Parathyroid adenoma (tissue), 2 donors: Measurements from ENCODE around the gene GALE.

Experiments
- H2AFZ ChIP-seq: fragments of 300-600 bp; sonication (generic); one replicate; pipeline ENCODE4 v1.7.0; 2017; ENCODE audit warnings: antibody characterized with exemption, mild to moderate bottlenecking
- H3K27ac ChIP-seq: fragments of 300-600 bp; sonication (generic); one replicate; pipeline ENCODE4 v1.7.0; 2017
- H3K27me3 ChIP-seq: fragments of 300-600 bp; sonication (generic); one replicate; pipeline ENCODE4 v1.7.0; 2017; ENCODE audit warnings: low read length; ENCODE audit not compliant: control insufficient read depth, insufficient read depth
- H3K36me3 ChIP-seq: fragments of 300-600 bp; sonication (generic); one replicate; pipeline ENCODE4 v1.7.0; 2017; ENCODE audit warnings: low read length; ENCODE audit not compliant: control insufficient read depth, insufficient read depth
- H3K4me1 ChIP-seq: fragments of 300-600 bp; sonication (generic); one replicate; pipeline ENCODE4 v1.7.0; 2017; ENCODE audit warnings: control low read depth
- H3K4me2 ChIP-seq: fragments of 300-600 bp; sonication (generic); one replicate; pipeline ENCODE4 v1.7.0; 2017; ENCODE audit warnings: low read length
- H3K4me3 ChIP-seq: fragments of 300-600 bp; sonication (generic); one replicate; pipeline ENCODE4 v1.7.0; 2017; ENCODE audit warnings: low read depth, low read length
- H3K79me2 ChIP-seq: fragments of 300-600 bp; sonication (generic); one replicate; pipeline ENCODE4 v1.7.0; 2017; ENCODE audit warnings: control low read depth
- H3K9ac ChIP-seq: fragments of 300-600 bp; sonication (generic); one replicate; pipeline ENCODE4 v1.7.0; 2017; ENCODE audit warnings: mild to moderate bottlenecking
- H3K9me3 ChIP-seq: fragments of 300-600 bp; sonication (generic); one replicate; pipeline ENCODE4 v1.7.0; 2017; ENCODE audit warnings: low read length; ENCODE audit not compliant: control insufficient read depth
- TF ChIP-seq, protein P1 (sequence below): fragments of 300-600 bp; sonication (generic); IDR thresholded peaks from one replicate; pipeline ENCODE4 v1.7.0; 2017; ENCODE audit warnings: antibody characterized with exemption, mild to moderate bottlenecking
- donor health status: primary hyperparathyroidism.

Gene GALE

DNA sequence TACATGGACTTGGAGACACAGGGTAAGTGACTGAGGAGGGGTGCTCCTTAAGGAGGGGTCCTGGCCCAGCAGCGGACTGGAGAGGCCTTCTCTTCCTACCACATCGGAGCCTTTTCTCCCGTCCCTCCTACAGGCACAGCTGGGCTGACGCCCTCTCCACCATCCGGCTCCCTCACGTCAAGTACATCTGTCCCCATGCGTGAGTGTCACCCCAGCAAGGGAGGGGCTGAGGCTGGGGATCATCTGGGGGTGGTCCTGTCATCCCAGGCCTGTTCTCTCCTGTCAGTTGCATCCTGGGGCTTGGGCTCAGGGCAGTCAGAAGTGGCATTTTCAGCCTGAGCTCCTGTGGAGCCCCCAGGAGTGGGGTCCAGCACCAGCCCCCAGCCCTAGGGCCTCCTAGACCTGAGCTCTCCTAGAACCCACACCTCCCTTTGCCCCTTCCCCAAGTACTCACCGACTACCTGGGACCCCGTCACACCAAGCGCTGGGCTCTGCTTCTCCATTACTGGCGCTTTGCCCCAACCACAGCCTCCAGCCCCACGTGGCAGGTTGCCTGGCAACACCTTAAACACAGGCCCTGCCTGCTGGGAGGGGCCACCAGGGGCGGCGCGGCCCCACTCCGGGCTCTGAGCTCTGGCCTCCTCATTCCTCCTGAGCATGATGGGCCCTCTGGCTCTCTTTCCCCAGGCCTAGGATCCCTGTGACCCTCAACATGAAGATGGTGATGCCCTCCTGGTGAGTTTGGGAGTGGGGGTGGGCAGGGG is 7.4 kb downstream of the GALE start:
- peaks cover 2% of the 10 kb centered on the region for H3K4me1 ChIP-seq
- H3K27ac ChIP-seq, result no peak overlapping the region
- H3K9ac ChIP-seq, result no peak overlapping the region
- TF ChIP-seq, protein P1, sequence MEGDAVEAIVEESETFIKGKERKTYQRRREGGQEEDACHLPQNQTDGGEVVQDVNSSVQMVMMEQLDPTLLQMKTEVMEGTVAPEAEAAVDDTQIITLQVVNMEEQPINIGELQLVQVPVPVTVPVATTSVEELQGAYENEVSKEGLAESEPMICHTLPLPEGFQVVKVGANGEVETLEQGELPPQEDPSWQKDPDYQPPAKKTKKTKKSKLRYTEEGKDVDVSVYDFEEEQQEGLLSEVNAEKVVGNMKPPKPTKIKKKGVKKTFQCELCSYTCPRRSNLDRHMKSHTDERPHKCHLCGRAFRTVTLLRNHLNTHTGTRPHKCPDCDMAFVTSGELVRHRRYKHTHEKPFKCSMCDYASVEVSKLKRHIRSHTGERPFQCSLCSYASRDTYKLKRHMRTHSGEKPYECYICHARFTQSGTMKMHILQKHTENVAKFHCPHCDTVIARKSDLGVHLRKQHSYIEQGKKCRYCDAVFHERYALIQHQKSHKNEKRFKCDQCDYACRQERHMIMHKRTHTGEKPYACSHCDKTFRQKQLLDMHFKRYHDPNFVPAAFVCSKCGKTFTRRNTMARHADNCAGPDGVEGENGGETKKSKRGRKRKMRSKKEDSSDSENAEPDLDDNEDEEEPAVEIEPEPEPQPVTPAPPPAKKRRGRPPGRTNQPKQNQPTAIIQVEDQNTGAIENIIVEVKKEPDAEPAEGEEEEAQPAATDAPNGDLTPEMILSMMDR, result no peak
- no peaks in the 10 kb centered on the region for H3K36me3 ChIP-seq
- peak overlapping the region; percentile 1 for H3K4me2 ChIP-seq
- H3K27me3 ChIP-seq, result no peaks in the 10 kb centered on the region
- peak overlapping the region; percentile 3 for H3K4me3 ChIP-seq
- H2AFZ ChIP-seq, result no peak overlapping the region
- peaks cover 3% of the 10 kb centered on the region for H3K79me2 ChIP-seq
- H3K9me3 ChIP-seq, result no peaks in the 10 kb centered on the region

DNA sequence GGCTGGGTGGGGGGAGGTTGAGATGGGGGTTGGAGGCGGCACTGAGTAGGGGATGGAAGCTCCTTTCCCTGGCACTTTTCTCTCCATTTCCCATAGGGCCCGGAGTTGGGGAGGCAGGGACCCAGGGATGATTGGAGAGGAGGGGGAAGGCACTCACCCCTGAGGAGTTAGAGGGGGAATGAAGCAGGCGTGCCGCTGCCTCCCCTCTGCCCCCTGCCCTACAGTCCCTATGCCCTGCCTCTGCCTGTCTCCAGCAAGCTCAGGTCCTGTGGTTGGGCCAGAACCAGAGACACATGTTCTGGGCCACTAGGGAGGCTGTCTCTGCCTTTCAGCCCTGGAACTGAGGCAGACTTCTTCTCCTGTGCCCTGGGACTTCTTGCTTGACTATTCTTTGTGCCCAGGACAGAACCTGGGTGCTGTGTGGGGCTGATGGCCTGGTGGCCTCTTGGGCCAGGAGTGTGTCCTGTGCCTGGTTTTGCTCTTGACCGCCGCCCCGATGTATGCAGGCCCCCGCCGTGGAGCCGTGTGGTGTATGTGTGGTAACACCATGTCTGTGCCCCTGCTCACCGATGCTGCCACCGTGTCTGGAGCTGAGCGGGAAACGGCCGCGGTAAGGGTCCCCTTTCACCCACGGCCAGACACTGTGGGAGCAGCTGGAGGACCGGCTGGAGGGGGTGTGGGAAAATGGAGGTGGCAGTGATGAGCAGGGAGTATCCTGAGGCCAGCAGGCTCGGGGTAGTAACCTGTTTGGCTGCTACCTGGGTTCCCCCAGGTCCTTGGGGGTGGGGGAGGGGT is 8.2 kb downstream of the GALE start:
- Histone ChIP-seq H3K9ac (no peak overlapping the region), H3K4me2 (peak overlapping the region; percentile 93), H3K4me1 (peaks cover 2% of the 10 kb centered on the region), H2AFZ (no peak overlapping the region), H3K36me3 (no peaks in the 10 kb centered on the region), H3K79me2 (peaks cover 3% of the 10 kb centered on the region), H3K4me3 (peak overlapping the region; percentile 86), H3K27me3 (no peaks in the 10 kb centered on the region), H3K27ac (no peak overlapping the region), H3K9me3 (no peaks in the 10 kb centered on the region)
- TF ChIP-seq, protein P1, result no peak

DNA sequence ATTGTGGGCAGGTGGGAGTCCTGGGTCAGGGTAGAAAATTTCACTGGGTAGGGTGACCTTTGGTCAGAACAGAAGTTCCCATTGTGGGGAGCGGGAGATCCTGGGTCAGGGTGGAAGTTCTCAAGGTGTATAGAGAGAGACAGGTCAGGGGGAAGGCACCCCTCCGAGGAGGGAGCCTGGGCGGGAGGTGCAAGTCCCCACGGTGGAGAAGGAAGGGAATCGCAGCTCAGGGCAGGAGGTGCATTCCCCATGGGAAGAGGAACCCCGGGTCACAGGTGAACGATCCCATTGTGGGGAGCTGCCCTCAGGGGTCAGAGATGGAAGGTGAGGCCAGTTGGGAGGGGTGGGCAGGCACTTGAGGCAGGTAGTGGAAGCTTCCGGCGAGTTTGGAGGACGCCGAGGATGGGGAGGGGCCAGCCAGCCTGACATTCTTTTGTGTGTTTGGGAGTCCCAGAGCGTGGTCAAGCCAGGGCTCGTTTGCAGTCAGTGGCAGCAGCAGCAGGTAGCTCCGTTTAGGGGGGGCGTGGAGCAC is 9.0 kb downstream of the GALE start:
- Histone ChIP-seq H3K36me3 (no peaks in the 10 kb centered on the region), H3K9ac (no peak overlapping the region), H3K4me1 (no peaks in the 10 kb centered on the region), H3K9me3 (no peaks in the 10 kb centered on the region), H3K4me2 (peak overlapping the region; percentile 93), H3K4me3 (peak overlapping the region; percentile 86), H3K27ac (peak overlapping the region; percentile 53), H3K79me2 (peaks cover 3% of the 10 kb centered on the region), H3K27me3 (no peaks in the 10 kb centered on the region), H2AFZ (peak overlapping the region; percentile 61)
- TF ChIP-seq, protein P1, result no peak

DNA sequence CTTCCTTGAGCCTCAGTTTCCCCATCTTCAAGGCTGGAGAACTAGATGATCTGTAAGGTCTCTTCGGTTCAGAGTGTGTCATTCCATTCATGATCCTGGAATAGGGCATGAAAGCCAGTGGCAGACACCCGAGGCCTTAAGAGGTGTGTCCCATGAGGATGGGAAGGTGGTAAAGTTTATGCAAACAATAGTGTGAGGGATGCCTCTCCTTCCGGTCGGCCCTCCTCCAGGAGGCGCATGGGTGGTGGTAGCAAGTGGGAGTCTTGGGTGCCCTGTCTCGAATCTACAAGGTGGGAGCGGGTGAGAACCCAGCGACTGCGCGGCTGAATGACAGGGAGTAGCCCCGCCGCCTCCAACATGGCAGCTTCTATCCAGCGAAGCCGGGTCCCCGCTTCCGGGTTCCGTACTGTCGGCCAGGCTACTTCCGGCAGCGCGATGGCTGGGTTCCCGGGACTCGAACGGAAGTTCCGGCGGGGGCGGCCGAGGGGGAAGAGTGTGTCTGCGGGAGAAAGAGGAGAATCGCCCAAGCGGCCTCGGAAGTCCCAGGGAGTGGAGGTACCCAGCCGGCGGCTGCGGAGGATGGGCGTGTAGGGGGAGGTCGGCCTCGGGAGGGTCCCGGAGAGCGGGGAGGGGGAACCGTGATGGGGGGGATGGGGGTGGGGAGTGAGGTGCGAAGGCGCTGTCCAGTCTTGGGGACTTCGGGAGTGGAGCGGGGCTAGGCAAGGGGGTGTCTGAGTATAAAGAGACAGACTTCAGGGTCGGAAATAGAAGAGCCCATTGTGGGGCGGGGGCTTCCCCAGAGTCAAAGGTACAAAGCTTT is 9.6 kb downstream of the GALE start, which contains the start of gene LYPLA2:
Gene LYPLA2 (plus strand): TSS at position 450 of the 820 bp plus-strand sequence. CDS start 1,538 bp downstream, outside the sequence.
- H3K36me3 ChIP-seq, result no peaks in the 10 kb centered on the region
- TF ChIP-seq, protein P1, result no peak
- peak within 1 kb of the TSS; percentile 53 for H3K27ac ChIP-seq
- no peaks in the 10 kb centered on the region for H3K4me1 ChIP-seq
- H3K79me2 ChIP-seq, result peaks cover 3% of the 10 kb centered on the region
- H2AFZ ChIP-seq, result peak within 1 kb of the TSS; percentile 61
- no peaks in the 10 kb centered on the region for H3K9me3 ChIP-seq
- H3K4me2 ChIP-seq, result peak within 1 kb of the TSS; percentile 93
- H3K27me3 ChIP-seq, result no peaks in the 10 kb centered on the region
- peak within 1 kb of the TSS; percentile 86 for H3K4me3 ChIP-seq
- H3K9ac ChIP-seq, result no peak within 1 kb of the TSS
